NCI-H526 treated with DMSO at 0.1 percent for 48 hours (cell line): ENCODE measurements around the gene MAML3.

Source experiments
- DNase-seq: peaks from one replicate; lab custom pipeline; 2025; lab: John Stamatoyannopoulos, UW

Gene MAML3

GRCh38 chr4:140156529-140157171 is 2.7 kb upstream of the MAML3 start:
- DNase-seq: no peak

GRCh38 chr4:140154572-140154891 is 548 bp upstream of the MAML3 start:
- no peak for DNase-seq

- no peak for DNase-seq
Measured at GRCh38 chr4:140153419-140153717, 616 bp downstream of the MAML3 start.

GRCh38 chr4:140152751-140153418 is 1.1 kb downstream of the MAML3 start:
- peak; percentile 66 for DNase-seq

- peak; percentile 72 for DNase-seq
Measured at GRCh38 chr4:140152013-140152703, 1.8 kb downstream of the MAML3 start.

- DNase-seq: peak; percentile 92
Measured at GRCh38 chr4:140151699-140152012, 2.3 kb downstream of the MAML3 start.

- peak; percentile 86 for DNase-seq
Measured at GRCh38 chr4:140150886-140151698, 2.9 kb downstream of the MAML3 start.

GRCh38 chr4:140150636-140150885 is 3.4 kb downstream of the MAML3 start:
- DNase-seq: peak; percentile 78

GRCh38 chr4:140149846-140150635 is 3.9 kb downstream of the MAML3 start:
- peak; percentile 75 for DNase-seq

GRCh38 chr4:140144050-140144449 is 9.9 kb downstream of the MAML3 start:
- no peak for DNase-seq

GRCh38 chr4:140141210-140141835 is 12.7 kb downstream of the MAML3 start:
- no peak for DNase-seq

GRCh38 chr4:140140566-140140965 is 13.4 kb downstream of the MAML3 start:
- DNase-seq: no peak

GRCh38 chr4:140138428-140138827 is 15.6 kb downstream of the MAML3 start:
- no peak for DNase-seq

- DNase-seq: no peak
Measured at GRCh38 chr4:140137671-140138070, 16.3 kb downstream of the MAML3 start.

GRCh38 chr4:140136509-140136908 is 17.5 kb downstream of the MAML3 start:
- DNase-seq: no peak

- DNase-seq: no peak
Measured at GRCh38 chr4:140135529-140136088, 18.4 kb downstream of the MAML3 start.

- no peak for DNase-seq
Measured at GRCh38 chr4:140134746-140135425, 19.1 kb downstream of the MAML3 start.

- DNase-seq: no peak
Measured at GRCh38 chr4:140133576-140133975, 20.4 kb downstream of the MAML3 start.

- no peak for DNase-seq
Measured at GRCh38 chr4:140131675-140132229, 22.2 kb downstream of the MAML3 start.

GRCh38 chr4:140130677-140131076 is 23.3 kb downstream of the MAML3 start:
- DNase-seq: no peak

GRCh38 chr4:140127422-140127821 is 26.6 kb downstream of the MAML3 start:
- no peak for DNase-seq
